Caco-2 (cell line): ENCODE results near the gene APOBR. TPM values are rescaled to one million over a fixed set of nuclear protein-coding genes. Genes with fewer than 3 reads are reported as not detected.
"Not testable (repeated sequence)": the region's sequence is repeated elsewhere in the genome, so short reads cannot be mapped to it uniquely, and the experiment has no call there.

ENCODE experiments used
- BruUV-seq: library from RNA; stranded (reverse); fragments of 400-500 nt; replicated peaks from 2 replicates; lab custom pipeline; 2021; lab: Mats Ljungman, UMichigan
- CTCF ChIA-PET: fragments of 300-600 bp; sonication (Branson Sonifier 250); formaldehyde crosslinking; loops from one replicate; lab custom pipeline; 2022; ENCODE audit warnings: antibody characterized with exemption; lab: Charles Lee
- POLR2A ChIA-PET: fragments of 300-600 bp; sonication (Branson Sonifier 250); formaldehyde crosslinking; loops from one replicate; lab custom pipeline; 2022; ENCODE audit warnings: antibody characterized with exemption; lab: Charles Lee
- DNase-seq, 2 experiments: peaks; one replicate each; pipeline versions ENCODE4 v3.0.0 to v3.0.0-alpha.2; 2020 to 2022
- H3K27me3 ChIP-seq: replicated peaks from 2 replicates; pipeline ENCODE4 v1.6.0; 2011; ENCODE audit warnings: low read length; ENCODE audit not compliant: control insufficient read depth, insufficient read depth
- H3K36me3 ChIP-seq: 2 replicates; pipeline ENCODE4 v1.5.1; 2011; ENCODE audit warnings: low read length; ENCODE audit not compliant: control insufficient read depth, insufficient read depth
- H3K4me1 ChIP-seq: fragments of 250-450 bp; sonication (Bioruptor Pico); 2 replicates; pipeline ENCODE4 v1.5.1; 2020; ENCODE audit warnings: mild to moderate bottlenecking
- H3K4me3 ChIP-seq: 2 replicates; pipeline ENCODE4 v1.5.1; 2011; ENCODE audit warnings: low read depth, mild to moderate bottlenecking, control low read depth, low read length
- H3K9me3 ChIP-seq: fragments of 250-450 bp; sonication (Bioruptor Pico); 2 replicates; pipeline ENCODE4 v1.5.1; 2020; ENCODE audit warnings: mild to moderate bottlenecking, moderate library complexity
- H3K27ac Mint-ChIP-seq: one replicate; pipeline ENCODE4 v1.8.0; 2022; ENCODE audit warnings: mixed read lengths; ENCODE audit not compliant: unreplicated experiment
- H3K27me3 Mint-ChIP-seq: one replicate; pipeline ENCODE4 v1.8.0; 2022; ENCODE audit warnings: mixed read lengths; ENCODE audit not compliant: insufficient read depth, unreplicated experiment
- H3K36me3 Mint-ChIP-seq: one replicate; pipeline ENCODE4 v1.8.0; 2022; ENCODE audit warnings: mild to moderate bottlenecking, mixed read lengths; ENCODE audit not compliant: insufficient read depth, unreplicated experiment
- H3K4me1 Mint-ChIP-seq: one replicate; pipeline ENCODE4 v1.8.0; 2022; ENCODE audit warnings: low read depth, mixed read lengths; ENCODE audit not compliant: unreplicated experiment
- H3K4me3 Mint-ChIP-seq: one replicate; pipeline ENCODE4 v1.8.0; 2022; ENCODE audit warnings: mild to moderate bottlenecking, moderate library complexity, mixed read lengths; ENCODE audit not compliant: unreplicated experiment
- H3K9me3 Mint-ChIP-seq: one replicate; pipeline ENCODE4 v1.8.0; 2022; ENCODE audit warnings: mixed read lengths; ENCODE audit not compliant: unreplicated experiment
- CTCF ChIP-seq, 2 experiments: fragments of 200-600 bp in 1 of 2; IDR thresholded peaks; 1 replicate in 1 of 2; 2 replicates in 1 of 2; pipeline versions ENCODE4 v1.5.1 to v1.8.0; 2011 to 2022; ENCODE audit warnings: antibody characterized with exemption in 1 of 2, control low read depth in 1 of 2, inconsistent platforms in 1 of 2, low read depth in 1 of 2, low read length in 1 of 2, mild to moderate bottlenecking in 1 of 2, moderate library complexity in 1 of 2; ENCODE audit not compliant: insufficient read depth in 1 of 2, severe bottlenecking in 1 of 2, unreplicated experiment in 1 of 2
- intact Hi-C: fragments of 100-400 bp; cut with micrococcal nuclease; formaldehyde crosslinking; loops from one replicate; pipeline ENCODE4 v1.10.0; 2022; ENCODE audit not compliant: unreplicated experiment
- total RNA-seq: library from RNA; stranded (reverse); gene quantifications from 2 replicates; pipeline ENCODE4 v1.2.3, GENCODE V29; 2022

APOBR gene
- total RNA-seq, 1 experiment from 2014 or later, result 0.61 TPM

- Histone ChIP-seq H3K9me3 (no peaks in the 10 kb centered on the region), H3K36me3 (no peaks in the 10 kb centered on the region), H3K4me1 (no peaks in the 10 kb centered on the region), H3K4me3 (no peak overlapping the region), H3K27me3 (no peaks in the 10 kb centered on the region)
- Mint-ChIP-seq H3K4me1 (peaks cover 6% of the 10 kb centered on the region), H3K4me3 (no peak overlapping the region), H3K9me3 (no peaks in the 10 kb centered on the region), H3K27ac (no peak overlapping the region), H3K27me3 (no peaks in the 10 kb centered on the region), H3K36me3 (peaks cover 13% of the 10 kb centered on the region)
- ChIA-PET POLR2A (no interaction called here), CTCF (no interaction called here)
- intact Hi-C loops, result no loop called here
- no peak for TF ChIP-seq CTCF (IDR thresholded peaks at IDR 0.05; ENCODE audit: insufficient read depth in 1 of 2, low read depth in 1 of 2, low read length in 1 of 2, severe bottlenecking in 1 of 2, unreplicated experiment in 1 of 2)
- no peak for DNase-seq
- no TSS peak for BruUV-seq
These were observed 12.4 kb upstream of the APOBR start for GRCh38 chr16:28482026-28482425.

GRCh38 chr16:28483361-28483760 lies 11.1 kb upstream of the APOBR start:
- H3K4me1 ChIP-seq, BruUV-seq, H3K4me1 Mint-ChIP-seq, POLR2A ChIA-PET, H3K27ac Mint-ChIP-seq, H3K4me3 ChIP-seq, CTCF ChIA-PET, DNase-seq, H3K27me3 Mint-ChIP-seq, H3K36me3 ChIP-seq, H3K36me3 Mint-ChIP-seq, H3K9me3 ChIP-seq, H3K4me3 Mint-ChIP-seq, H3K27me3 ChIP-seq, intact Hi-C loops, H3K9me3 Mint-ChIP-seq: not testable (repeated sequence)

- Histone ChIP-seq H3K4me1 (no peaks in the 10 kb centered on the region), H3K9me3 (no peaks in the 10 kb centered on the region), H3K36me3 (0 out of 2 replicates have a peak, but pooled peaks cover 3% of the 10 kb centered on the region), H3K4me3 (no peak overlapping the region), H3K27me3 (no peaks in the 10 kb centered on the region)
- BruUV-seq, result no TSS peak
- no peaks in the 10 kb centered on the region for H3K27me3 Mint-ChIP-seq
- ChIA-PET POLR2A (no interaction called here), CTCF (no interaction called here)
- intact Hi-C loops, result no loop called here
- TF ChIP-seq CTCF (IDR thresholded peaks at IDR 0.05; ENCODE audit: insufficient read depth in 1 of 2, low read depth in 1 of 2, low read length in 1 of 2, severe bottlenecking in 1 of 2, unreplicated experiment in 1 of 2), result no peak
- H3K9me3 Mint-ChIP-seq, result no peaks in the 10 kb centered on the region
- DNase-seq, result no peak
- H3K27ac Mint-ChIP-seq, result no peak overlapping the region
- peaks cover 4% of the 10 kb centered on the region for H3K4me1 Mint-ChIP-seq
- peaks cover 7% of the 10 kb centered on the region for H3K36me3 Mint-ChIP-seq
- H3K4me3 Mint-ChIP-seq, result no peak overlapping the region
These were observed 8.2 kb upstream of the APOBR start for GRCh38 chr16:28486266-28486665.
